Erythroblast (primary cell): ENCODE data around the gene PTGR1.
"Not testable (repeated sequence)": the region's sequence is repeated elsewhere in the genome, so short reads cannot be mapped to it uniquely, and the experiment has no call there.

Experiments used
- DNase-seq, 2 experiments: peaks; one replicate each; lab custom pipeline; 2025; lab: John Stamatoyannopoulos, UW
- GATA1 ChIP-seq: IDR thresholded peaks from 2 replicates; pipeline ENCODE4 v1.6.1; 2011; ENCODE audit warnings: low read depth, mild to moderate bottlenecking, control low read depth, low read length, moderate library complexity
- POLR2A ChIP-seq: IDR thresholded peaks from 2 replicates; pipeline ENCODE4 v1.6.1; 2011; ENCODE audit warnings: mild to moderate bottlenecking, low read length

Gene PTGR1

GRCh38 chr9:111601237-111602018, 2.0 kb upstream of the PTGR1 start:
- TF ChIP-seq GATA1 (no peak), POLR2A (no peak)
- DNase-seq = peak; percentile 41 to 64

GRCh38 chr9:111599955-111600343, 502 bp upstream of the PTGR1 start:
- no peak for TF ChIP-seq GATA1
- TF ChIP-seq POLR2A = no peak
- DNase-seq = no peak

GRCh38 chr9:111598733-111599091, 735 bp downstream of the PTGR1 start:
- TF ChIP-seq POLR2A (no peak), GATA1 (no peak)
- DNase-seq = peak; percentile 25 to 46

GRCh38 chr9:111597852-111598732, 1.4 kb downstream of the PTGR1 start:
- TF ChIP-seq POLR2A = no peak
- TF ChIP-seq GATA1 = no peak
- peak; percentile 74 to 79 for DNase-seq

GRCh38 chr9:111588846-111589245, 10.6 kb downstream of the PTGR1 start:
- TF ChIP-seq POLR2A (no peak), GATA1 (no peak)
- no peak for DNase-seq

GRCh38 chr9:111586378-111586777, 13.1 kb downstream of the PTGR1 start:
- no peak for TF ChIP-seq POLR2A
- no peak for TF ChIP-seq GATA1
- DNase-seq = no peak

GRCh38 chr9:111582888-111583287, 16.6 kb downstream of the PTGR1 start:
- DNase-seq = no peak
- no peak for TF ChIP-seq GATA1
- TF ChIP-seq POLR2A = no peak

- TF ChIP-seq POLR2A (no peak), GATA1 (no peak)
- DNase-seq = no peak
These were observed 26.4 kb downstream of the PTGR1 start for GRCh38 chr9:111572950-111573604.

- peak; percentile 6 to 15 for DNase-seq
These were observed 31.3 kb downstream of the PTGR1 start for GRCh38 chr9:111568127-111568526.

- DNase-seq = no peak
- no peak for TF ChIP-seq GATA1
These were observed 33.2 kb downstream of the PTGR1 start for GRCh38 chr9:111566234-111566633.

GRCh38 chr9:111561165-111561719, 38.2 kb downstream of the PTGR1 start:
- no peak for TF ChIP-seq POLR2A
- TF ChIP-seq GATA1 = no peak
- no peak for DNase-seq

- TF ChIP-seq GATA1 (no peak), POLR2A (no peak)
- DNase-seq = no peak
These were observed 40.3 kb downstream of the PTGR1 start for GRCh38 chr9:111559000-111559610.

- DNase-seq = not testable (repeated sequence)
These were observed 44.0 kb downstream of the PTGR1 start for GRCh38 chr9:111555425-111555824.

- no peak for DNase-seq
- no peak for TF ChIP-seq POLR2A
- TF ChIP-seq GATA1 = no peak
These were observed 50.8 kb downstream of the PTGR1 start for GRCh38 chr9:111548623-111549022.
